Pons (tissue), 1 donor: Measurements from ENCODE around the gene SV2A.
"Not testable (repeated sequence)": the region's sequence is repeated elsewhere in the genome, so short reads cannot be mapped to it uniquely, and the experiment has no call there.

Source experiments
- DNase-seq: peaks from one replicate; pipeline ENCODE4 v3.0.0-alpha.2; 2016; ENCODE audit warnings: low spot score

SV2A gene, protein sequence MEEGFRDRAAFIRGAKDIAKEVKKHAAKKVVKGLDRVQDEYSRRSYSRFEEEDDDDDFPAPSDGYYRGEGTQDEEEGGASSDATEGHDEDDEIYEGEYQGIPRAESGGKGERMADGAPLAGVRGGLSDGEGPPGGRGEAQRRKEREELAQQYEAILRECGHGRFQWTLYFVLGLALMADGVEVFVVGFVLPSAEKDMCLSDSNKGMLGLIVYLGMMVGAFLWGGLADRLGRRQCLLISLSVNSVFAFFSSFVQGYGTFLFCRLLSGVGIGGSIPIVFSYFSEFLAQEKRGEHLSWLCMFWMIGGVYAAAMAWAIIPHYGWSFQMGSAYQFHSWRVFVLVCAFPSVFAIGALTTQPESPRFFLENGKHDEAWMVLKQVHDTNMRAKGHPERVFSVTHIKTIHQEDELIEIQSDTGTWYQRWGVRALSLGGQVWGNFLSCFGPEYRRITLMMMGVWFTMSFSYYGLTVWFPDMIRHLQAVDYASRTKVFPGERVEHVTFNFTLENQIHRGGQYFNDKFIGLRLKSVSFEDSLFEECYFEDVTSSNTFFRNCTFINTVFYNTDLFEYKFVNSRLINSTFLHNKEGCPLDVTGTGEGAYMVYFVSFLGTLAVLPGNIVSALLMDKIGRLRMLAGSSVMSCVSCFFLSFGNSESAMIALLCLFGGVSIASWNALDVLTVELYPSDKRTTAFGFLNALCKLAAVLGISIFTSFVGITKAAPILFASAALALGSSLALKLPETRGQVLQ

DNA sequence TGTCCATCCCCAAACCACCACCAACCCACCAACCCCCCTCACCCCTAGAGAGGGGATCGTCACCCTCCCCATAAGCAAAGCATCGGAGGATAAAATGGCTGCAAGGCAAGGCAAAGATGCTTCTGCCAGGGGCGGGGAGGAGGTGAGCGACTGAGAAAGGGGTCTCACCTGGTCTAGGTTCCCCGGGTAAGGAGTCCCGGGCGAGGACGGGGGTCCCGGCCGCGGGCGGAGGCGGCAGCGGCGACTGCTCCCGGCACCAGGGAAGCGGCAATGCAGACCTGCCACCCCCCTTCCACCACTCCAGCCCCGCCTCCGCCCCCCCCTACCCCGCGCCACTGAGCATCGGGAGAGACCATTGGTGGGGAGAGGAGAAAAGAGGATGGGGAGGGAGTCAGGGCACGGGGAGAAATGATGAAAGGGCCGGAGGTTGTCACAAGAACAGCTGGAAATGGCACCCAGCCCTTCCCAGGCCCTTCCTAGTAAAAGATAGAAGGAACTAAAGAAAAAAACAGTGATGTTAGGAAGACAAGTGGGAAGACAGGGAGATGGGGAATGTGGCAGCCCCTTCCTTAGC is at the start of gene SV2A:
SV2A (minus strand) TSS at position 274 of the 574 bp plus-strand sequence. CDS start 4,004 bp downstream, outside the sequence.
- DNase-seq = peak; percentile 60

DNA sequence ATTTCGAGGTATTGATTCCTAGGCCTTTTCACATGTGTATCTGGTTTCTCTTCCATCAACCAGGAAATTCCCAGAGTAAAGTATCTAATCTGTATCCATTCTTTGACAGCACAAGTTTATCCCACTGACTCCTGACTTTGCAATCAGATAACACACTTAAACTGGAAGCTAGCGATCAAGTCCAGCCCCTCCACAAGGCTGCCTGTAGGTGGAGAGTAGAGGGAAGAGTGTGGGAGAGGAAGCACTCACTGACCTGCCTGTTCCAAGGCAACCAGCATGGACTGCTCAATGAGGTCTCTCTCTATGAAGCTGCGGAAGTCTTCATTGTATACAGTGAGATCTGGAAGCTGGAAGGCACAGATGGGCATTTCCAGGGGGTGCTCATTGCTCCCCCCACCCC is 49.4 kb upstream of the SV2A start:
- DNase-seq = no peak

GRCh38 chr1:149966405-149966804 is 48.8 kb upstream of the SV2A start:
- no peak for DNase-seq

DNA sequence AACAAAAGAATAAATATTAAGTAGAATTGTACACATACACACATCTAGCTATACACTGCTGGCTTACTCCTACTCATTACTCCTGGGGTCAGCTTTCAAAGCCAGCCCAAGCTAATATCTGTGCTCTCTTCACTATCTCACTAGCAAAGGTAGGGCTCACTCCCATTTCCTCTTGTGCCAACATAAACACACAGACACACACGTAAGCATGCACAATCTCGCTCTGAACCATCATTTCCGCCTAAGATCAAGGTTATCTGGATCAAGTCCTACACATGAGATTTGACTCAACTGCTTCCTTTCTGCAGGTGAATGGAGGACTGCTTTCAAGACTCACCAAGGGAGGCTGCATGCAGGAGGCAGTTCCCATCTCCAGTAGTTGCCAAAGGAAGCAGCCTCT is 47.8 kb upstream of the SV2A start:
- no peak for DNase-seq

GRCh38 chr1:149963358-149963757 is 45.7 kb upstream of the SV2A start:
- DNase-seq = peak; percentile 28

- DNase-seq = no peak
Measured at GRCh38 chr1:149962736-149963135, 45.1 kb upstream of the SV2A start.

DNA sequence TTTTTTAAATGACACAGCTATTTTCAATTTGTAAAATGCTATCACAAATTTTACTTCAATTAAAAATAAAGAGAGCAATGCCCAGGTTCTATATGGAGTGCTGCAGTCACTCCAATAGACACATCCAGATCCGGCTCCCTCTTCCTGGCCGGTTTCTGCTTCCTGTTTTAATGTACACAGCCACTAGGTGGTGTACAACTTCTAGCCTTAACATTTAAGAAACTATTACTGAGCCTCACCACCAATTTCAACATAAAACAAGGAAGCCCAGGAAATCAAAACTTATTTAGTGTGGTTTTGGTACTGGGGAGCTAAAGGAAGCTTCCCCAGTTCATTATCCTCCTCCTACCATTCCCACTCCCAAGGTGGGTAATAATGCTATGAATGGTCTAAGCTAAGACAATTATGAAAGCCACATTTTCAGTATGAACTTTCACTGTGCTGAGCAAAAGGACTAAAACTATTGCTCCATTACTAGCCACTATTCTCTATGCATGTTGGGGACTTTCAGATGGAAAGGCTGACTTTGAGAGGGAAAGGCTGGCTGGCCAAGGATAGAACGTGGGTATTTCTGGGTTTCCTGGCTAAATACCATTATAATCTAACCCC is 44.5 kb upstream of the SV2A start:
- peak; percentile 94 for DNase-seq

GRCh38 chr1:149957548-149957947 is 39.9 kb upstream of the SV2A start:
- not testable (repeated sequence) for DNase-seq

GRCh38 chr1:149949911-149950310 is 32.3 kb upstream of the SV2A start:
- DNase-seq = no peak

DNA sequence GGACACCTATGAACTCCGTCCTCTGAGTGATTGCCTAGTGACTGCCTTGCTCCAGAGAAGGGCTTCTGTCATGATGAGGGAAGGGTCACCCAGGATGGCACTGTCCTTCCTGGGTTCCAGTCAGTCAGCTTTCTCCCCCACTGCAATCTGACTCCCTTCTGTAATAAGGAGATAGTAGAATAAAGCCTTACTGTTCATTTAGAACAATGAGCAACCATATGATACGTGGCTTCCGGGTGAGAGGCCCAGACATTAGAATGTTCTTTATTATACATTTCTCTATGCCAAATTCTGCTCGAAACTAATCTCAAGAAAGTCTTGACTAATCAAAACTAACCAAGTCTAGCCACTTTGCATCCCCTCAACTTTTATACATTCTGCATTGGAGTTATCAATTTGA is 27.6 kb upstream of the SV2A start:
- DNase-seq = peak; percentile 87

DNA sequence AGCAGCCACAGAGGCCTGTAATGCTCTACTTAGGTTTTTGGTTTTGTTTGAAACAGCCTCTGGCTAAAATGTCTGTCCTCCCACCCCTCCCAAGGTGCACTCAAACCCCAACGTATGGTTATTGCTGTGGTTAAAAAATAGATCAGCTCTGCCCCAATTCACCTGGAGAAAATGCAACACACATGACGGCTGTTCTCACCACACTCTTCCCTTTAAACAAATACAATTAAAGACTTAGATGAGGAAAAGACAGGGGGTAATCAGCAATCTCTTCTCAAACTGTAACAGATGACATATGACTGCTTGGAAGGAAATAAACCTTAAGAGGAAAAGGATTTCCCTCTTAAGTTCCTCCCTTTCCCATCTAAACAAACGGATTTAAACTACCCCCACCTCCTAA is 25.2 kb upstream of the SV2A start:
- no peak for DNase-seq

- DNase-seq = peak; percentile 66
Measured at GRCh38 chr1:149942207-149942606, 24.6 kb upstream of the SV2A start.

DNA sequence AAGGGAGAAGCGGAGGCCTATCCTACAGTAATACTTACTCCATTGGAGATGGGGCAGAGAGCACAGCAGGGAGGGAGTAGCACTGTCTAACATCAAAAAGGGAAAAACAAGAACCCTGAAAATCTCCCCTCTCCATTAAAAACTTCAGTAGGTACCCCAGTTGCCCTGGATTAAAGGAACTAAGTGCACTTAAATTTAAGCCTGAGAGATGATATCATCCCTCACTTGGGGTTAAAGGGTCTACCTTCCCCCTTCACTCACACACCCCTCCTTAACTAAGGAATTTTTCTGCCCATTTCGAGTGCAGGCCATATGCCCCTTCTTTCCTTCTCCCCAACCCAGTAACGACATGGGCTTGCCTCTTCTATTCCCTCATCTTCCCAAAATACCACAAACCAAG is 22.8 kb upstream of the SV2A start:
- DNase-seq = no peak

- DNase-seq = not testable (repeated sequence)
Measured at GRCh38 chr1:149938668-149939003, 21.0 kb upstream of the SV2A start.

DNA sequence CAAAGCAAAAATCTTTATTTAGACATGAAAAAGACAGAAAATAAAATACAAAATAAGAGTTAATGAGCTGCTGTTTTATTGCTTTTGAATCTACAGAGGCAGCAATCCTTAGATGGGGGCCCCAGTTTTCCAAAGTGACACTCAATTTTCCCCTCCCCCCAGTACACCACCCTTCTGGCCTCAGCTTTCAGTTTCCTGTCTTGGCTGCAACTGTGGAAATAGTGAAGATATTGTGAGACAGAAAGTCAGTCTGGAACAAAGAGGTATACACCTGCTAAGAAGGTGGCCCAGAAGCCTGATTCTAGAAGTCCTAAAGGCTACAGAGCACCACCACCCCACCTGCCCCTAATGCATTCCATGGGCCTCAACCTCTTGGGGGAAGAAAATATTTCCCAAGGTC is 20.1 kb upstream of the SV2A start:
- DNase-seq = no peak

DNA sequence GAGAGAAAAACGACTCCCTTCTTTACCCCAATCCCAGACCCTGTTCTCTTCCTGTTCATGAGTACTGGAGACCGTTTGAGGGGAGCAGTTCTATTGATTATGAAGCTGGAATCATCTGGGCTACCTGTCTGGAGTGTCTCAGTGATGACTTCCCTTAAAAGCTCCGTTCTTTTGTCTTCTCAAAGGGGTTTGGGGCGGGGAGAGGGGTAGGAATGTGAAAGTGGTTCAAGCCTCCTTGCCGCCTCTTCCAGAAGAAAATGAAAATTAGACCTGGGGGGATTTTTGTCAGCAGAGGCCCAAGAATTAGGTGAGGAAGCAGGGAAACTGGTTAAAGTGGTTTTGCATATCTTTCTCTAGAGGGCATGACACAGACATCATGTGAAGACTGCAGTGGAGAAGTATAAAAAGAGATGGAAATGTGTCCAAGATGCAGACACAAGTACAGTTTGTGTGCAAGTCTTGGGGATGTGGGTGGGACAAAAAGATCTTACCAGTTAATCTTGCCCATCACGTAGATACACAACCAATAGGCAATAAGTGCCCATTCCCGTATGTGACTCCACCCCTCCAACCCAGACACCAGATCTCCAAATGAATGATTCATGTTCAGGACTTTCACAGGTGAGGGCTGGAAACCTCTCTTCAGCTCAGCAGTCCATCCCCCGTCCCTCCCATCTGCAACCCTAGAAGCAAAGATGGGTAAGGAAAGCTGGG is 19.5 kb upstream of the SV2A start:
- peak; percentile 42 for DNase-seq

DNA sequence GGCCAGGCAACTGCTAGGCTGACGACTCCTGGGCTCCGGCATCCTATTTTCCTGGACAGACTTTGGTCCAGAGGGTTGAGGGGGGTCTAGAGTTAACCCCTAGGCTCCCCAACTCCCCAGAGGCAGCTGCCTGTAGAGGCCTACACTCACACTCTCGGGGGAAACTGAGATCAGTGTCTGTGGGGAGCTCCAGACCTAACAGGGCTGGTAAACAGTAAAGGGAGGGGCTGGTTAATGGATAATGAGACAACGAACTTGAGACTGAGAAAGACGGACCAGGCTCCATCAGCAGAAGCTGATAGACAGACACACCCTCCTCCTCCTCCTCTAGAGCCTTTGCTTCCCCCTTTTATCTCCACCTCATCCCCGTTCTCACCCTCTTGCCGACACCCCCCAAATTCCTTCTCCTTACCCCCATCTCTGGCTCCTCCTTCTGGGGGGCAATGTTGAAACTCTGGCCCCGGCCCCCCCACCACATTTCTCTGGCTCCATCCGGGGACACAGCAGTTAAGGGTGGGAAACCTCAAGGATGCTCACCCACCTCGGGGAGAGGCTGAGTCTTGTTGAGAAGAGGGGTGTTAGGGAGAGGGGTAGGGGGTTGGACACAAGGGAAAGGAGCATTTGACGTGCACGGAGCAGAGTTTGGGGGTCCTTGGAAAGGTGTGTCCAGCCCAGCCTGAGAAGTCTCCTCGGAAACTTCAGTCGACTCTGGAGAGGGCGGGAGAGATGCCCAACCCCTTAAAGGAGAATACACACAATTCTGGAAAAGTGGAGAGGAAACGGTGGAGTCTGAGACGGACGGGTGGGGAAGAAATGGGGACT is 18.7 kb upstream of the SV2A start, which contains the start of gene MTMR11:
MTMR11 (minus strand) TSS at position 710 of the 822 bp plus-strand sequence; CDS start at position 478, 232 bp downstream.
- DNase-seq = no peak

GRCh38 chr1:149934356-149934755 is 16.7 kb upstream of the SV2A start:
- no peak for DNase-seq

DNA sequence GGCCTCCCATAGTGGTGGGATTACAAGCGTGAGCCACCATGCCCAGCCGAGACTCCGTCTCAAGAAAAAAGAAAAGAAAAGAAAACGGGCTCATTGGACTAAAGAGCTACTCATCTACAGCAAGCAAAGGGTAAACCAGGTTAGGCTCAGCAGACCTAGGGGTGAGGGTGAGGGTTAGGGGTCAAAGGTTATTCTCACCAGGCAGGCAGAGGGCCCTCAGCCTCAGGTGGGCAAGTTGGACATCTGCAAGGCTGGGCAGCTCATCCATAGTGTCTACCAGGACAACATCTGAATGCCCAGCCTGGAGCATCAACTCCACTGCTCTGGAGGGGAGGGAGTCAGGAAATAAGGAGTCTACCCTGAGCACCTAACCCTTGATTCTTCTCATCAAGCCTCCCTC is 15.6 kb upstream of the SV2A start:
- no peak for DNase-seq

GRCh38 chr1:149932474-149932873 is 14.8 kb upstream of the SV2A start:
- DNase-seq = no peak

DNA sequence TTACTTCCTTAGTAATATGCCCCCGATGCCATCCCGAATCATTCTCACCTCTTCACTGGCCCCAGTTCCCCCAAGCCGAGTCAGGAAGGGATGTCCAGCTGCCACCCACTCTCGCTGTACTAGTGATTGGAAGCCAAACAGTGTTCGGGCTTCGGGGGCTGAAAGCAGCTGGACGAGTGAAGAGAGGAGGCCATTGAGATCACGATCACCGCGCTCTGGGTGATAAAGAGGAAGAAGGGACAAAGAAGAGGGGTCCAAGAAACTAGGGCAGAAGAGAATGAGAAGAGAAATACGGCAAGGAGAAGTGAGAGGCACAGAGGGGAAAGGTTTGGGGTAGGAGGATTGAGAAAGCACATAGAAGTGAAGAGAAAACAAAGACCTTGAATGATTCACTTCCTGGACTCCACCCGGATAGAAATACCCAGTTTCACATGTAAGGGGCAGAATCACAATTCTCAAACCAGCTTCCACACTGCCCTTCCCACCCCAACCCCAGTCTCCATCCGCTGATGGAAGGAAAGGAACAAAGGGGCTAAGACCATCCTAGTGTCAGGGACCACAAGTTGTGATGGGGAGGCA is 13.7 kb upstream of the SV2A start:
- no peak for DNase-seq
